Stimulated activated CD4-positive, alpha-beta T cell treated with anti-CD3 and anti-CD28 coated beads, Interleukin-1b, Interleukin-23, amount 100 ng/mL, for 4 hours (primary cell): ENCODE data around the gene GLG1.
"Not testable (repeated sequence)": the region's sequence is repeated elsewhere in the genome, so short reads cannot be mapped to it uniquely, and the experiment has no call there.

Experiments
- DNase-seq, 2 donors: peaks; one replicate each; pipeline ENCODE4 v3.0.0-alpha.2; 2020; ENCODE audit warnings: low read depth in 2 of 2

GLG1 gene

DNA sequence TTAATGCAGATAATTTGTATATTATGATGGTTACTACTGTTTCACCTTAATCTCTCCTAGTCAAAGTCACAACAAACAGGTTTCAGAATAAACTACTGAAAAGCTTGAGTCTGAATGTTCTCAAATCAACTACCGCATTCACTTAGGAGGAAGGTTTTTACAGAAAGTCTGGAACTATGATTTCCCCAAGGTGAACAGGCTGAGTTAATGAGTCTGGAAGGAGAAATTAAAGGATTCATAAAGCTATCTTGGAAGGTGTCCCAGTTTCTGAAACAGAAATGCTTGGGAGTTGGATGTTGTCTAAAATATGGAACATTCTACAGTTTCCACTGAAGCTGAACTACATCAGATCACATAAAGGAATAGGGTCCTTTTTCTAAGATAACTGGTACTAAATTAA, 69.2 kb downstream of the GLG1 start:
- DNase-seq: not testable (repeated sequence)

DNA sequence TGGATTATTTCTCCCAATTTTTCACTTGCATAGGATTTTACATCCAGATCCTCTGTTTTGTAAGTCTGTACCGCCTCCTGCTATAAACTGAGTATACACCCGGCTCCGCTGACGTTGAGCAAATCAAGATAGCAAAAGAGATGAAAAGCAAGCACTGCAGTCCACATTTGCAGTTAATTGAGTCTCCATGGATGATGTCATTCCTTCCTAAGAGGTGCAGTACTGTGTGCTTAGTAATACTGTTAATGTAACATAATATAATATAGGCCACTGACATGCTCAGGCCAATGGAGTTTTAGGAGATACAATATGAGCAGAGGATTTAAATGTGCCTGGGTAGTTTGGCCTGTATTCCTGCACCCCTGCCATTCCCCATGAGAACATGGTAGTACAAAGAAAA, 72.3 kb downstream of the GLG1 start:
- DNase-seq: not testable (repeated sequence)

DNA sequence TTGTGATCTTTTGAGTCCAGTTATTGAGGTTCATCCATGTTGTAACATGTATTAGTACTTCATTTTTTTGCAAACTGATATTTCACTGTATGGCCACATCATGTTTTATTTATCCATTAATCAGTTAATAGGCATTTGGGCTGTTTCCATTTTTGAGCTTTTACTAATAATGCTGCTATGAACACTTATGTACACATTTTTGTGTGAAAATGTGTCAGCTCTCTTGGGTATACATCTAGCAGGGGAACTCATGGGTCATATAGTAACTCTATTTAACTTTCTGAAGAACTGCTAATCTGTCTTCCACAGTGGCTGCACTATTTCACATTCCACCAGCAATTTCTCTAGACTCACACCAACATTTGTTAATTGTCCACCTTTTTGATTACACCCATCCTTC, 82.0 kb downstream of the GLG1 start:
- no peak for DNase-seq

GRCh38 chr16:74524117-74524516, 82.8 kb downstream of the GLG1 start:
- no peak for DNase-seq

DNA sequence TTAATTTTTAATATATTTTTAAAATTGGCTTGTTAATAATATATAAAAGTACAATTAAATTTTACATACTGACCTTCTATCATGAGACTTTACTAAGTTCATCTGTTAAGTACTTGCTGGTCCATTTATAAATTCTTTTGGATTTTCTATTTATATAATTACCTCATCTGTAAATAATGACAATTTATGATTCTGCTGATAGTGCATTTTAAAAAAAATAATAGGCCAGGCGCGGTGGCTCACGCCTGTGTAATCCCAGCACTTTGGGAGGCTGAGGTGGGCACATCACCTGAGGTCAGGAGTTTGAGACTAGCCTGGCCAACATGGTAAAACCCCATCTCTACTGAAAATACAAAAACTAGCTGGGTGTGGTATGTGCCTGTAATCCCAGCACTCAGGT, 83.2 kb downstream of the GLG1 start:
- not testable (repeated sequence) for DNase-seq

GRCh38 chr16:74522160-74522559, 84.8 kb downstream of the GLG1 start:
- DNase-seq: no peak

DNA sequence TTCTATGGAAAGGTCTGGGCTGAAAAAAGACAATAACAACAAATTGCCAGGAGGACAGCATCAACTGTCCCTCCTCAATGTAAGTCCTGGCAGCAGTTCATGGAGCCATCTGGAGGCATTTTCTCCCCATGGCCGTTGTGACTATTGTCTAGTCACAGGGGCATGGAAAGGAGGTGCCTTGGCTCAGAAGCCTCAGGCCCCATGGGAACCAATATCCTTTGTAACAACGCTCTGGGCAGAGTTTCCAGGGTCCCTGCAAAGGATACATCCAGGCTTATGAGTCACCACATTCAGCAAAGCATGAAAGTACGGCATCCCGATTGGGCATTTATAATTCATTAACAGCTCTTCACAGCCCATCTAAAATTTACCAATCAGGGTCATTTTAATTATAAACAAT, 85.2 kb downstream of the GLG1 start:
- no peak for DNase-seq

DNA sequence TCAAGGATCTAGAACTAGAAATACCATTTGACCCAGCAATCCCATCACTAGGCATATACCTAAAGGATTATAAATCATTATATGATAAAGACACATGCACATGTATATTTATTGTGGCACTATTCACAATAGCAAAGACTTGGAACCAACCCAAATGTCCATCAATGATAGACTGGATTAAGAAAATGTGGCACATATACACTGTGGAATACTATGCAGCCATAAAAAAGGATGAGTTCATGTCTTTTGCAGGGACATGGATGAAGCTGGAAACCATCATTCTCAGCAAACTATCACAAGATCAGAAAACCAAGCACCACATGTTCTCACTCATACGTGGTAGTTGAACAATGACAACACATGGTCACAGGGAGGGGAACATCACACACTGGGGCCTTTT, 88.0 kb downstream of the GLG1 start:
- DNase-seq: not testable (repeated sequence)

GRCh38 chr16:74511961-74512360, 95.0 kb downstream of the GLG1 start:
- DNase-seq: no peak

DNA sequence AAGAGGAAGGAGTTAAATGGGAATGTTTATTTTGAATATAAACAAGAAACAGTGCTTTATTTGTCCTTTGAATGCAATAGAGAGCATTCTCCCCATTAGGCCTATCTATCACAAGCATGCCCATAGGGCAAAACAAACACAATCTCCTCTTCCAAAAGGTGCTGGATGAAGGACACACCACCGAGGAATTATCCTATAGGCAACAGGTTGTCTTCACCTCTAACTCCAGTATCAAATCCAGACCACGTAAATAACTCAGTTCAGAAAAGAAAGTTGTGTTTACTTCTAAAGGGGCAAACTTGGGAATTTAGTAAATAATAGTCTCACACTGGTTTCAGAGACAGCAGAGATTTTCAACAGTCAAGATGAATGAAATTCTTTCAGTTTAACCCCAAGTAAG, 101.9 kb downstream of the GLG1 start:
- no peak for DNase-seq

DNA sequence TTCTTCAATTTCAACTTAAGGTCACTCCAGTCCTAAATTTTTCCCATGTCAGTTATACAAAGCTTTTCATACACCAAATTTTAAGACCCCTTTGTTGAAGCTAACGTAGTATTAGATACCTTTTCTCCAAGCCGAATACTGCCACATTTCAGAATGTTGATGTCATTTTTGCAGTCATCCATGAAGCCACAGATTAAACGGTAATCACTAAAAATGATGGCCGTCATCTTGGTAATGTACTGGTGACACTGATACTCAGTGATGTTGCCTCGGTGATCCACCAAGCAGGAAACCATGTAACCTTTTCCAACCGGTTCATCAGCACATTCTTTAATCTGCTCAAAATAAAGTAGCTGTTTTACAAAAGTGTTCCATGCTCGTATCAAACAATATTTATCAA, 103.5 kb downstream of the GLG1 start:
- no peak for DNase-seq

- DNase-seq: no peak
Observed at GRCh38 chr16:74501484-74502478, 105.1 kb downstream of the GLG1 start.

DNA sequence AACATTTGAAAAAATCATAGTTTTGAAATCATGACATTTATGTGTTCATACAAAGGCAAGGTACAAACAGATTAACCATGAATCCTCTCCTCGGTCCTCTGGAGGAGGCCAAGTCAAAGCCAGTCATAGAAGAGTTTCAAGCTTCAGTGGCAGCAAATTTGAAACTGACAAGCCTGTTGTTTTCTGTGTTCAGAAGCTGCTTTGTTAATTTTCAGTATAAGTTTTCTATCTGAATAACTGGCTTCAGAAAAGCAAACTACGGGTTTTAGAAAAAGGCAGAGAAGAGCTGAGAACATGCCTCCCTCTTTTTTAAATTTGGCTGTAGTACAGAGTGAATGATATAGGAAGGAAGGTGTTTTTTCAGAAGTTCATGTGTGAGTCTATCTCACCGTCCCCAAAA, 106.0 kb downstream of the GLG1 start:
- no peak for DNase-seq

- DNase-seq: no peak
Observed at GRCh38 chr16:74499114-74499513, 107.8 kb downstream of the GLG1 start.

DNA sequence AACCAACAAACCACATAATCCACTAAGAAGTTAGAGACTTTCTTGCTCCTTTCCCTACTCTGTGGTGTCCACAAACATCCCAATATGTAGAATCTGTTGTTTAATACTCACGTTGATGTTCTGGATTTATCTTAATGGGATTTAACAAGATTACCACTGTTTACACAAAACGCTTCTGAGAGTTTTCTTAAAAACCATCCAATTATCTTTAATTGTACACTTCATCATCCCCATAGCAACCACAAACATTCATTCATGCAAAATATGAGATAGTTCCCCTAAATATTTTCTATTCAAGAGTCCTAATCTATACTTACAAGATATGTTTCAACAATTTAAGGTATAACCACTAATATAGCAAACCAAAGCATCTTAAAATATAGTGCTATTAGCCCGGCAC, 109.2 kb downstream of the GLG1 start:
- no peak for DNase-seq

GRCh38 chr16:74496054-74496453, 110.9 kb downstream of the GLG1 start:
- DNase-seq: no peak

DNA sequence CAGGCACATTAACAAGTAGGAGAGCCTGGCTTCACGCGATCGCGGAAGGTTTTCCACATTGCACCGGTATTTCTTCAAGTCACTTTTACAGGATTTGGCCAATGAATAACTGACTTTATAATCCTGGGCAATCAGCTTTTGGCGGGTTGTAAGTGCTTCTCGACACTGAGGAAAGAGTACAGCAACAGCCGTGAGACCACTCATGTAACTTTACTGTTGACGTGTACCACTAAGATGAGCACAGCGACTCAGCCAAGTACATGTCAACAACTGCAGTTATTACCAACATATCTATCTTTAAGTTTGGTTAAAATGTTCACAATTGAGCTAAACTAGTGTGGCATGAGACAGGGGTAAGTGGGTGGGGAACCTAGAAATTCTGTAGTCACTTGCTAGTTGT, 113.9 kb downstream of the GLG1 start:
- DNase-seq: no peak

DNA sequence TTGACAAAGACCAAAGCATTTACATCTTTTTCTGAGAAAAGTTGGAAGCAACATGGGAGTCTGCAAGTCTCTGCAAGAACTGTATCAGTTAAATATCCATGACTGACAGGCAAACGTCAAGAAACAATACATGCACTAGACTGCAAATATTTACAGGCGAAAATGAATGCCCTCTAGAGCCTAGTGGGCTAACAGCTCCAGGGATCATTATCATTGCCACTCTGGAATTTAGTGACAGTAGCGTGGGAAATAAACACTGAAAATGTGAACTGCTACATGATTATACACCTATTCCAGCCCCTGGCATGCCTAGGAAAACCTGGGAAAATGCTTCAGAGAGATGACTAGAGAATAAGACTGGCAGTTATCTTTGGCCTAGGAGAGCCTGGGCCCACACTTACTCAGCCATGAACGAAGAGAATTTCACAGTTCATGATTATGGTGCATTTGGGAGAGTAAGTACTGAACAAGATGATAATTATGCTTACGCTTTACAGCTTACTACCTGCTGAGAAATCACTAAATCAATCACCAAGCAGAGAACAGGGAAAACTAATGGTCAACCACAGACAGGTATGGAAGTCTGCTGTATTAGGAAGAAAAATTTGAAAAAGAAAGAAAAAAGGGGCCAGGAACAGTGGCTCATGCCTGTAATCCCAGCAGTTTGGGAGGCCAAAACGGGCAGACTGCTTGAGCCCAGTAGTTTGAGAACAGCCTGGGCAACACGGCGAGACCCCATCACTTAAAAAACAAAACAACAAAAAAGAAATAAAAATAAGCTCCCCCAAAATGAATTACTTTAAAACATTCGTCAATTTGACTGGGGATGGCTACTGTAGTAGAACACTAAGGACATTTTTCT, 119.0 kb downstream of the GLG1 start:
- DNase-seq: no peak

DNA sequence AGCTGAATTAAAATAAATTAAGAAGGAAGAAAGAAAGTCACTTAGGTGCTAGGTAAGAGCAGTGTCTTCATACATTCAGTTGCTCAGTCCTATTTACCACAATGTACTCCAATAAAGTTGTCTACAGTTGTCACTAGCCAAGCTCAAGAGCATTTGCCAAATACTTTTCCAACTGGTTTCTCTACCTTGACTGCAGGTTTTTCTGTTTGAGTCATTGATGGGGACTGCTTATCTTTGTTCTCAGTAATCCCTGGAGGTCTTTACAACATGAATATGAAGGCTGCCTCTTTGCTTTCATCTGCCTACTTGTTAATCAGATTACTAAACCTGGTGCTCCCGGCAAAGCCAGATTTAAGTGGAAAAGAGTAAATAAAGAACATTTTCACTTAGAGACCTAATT, 121.0 kb downstream of the GLG1 start:
- no peak for DNase-seq

DNA sequence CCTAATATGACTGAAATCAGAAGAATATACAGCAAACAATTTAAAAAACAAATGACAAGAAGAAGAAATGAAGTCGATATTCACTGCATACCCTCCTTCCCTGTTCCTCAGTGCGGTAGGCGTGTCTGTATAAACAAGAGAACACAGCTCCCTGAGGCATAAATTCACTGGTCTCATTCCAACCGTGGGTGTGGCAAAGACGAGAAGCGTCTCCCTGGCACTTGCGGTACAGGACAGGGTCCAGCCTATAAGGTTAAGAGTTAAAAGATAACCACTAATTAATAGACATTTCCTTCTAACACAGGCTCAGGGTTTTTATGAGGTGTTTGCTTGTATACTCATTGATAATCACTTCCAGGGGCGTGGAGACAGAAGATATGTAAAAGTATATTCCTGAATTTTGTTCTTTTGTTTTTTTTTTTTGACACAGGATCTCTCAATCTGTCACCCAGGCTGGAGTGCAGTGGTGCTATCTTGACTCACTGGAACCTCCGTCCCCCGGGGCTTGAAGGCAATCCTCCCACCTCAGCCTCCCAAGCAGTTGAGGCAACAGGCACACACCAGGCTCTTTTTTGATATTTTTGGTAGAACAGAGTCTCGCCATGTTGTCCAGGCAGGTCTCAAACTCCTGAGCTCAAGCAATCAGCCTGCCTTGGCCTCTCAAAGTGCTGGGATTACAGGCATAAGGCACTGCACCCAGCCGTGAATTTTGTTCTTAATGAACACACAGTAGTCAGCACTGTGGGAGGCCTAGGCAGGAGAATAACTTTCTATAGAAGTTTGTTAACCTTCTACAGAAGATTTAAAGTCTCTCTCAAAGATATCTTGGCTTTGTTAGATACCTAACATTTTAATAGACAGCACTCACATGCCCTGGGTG, 126.5 kb downstream of the GLG1 start:
- DNase-seq: no peak

GRCh38 chr16:74477226-74477625, 129.7 kb downstream of the GLG1 start:
- DNase-seq: no peak

DNA sequence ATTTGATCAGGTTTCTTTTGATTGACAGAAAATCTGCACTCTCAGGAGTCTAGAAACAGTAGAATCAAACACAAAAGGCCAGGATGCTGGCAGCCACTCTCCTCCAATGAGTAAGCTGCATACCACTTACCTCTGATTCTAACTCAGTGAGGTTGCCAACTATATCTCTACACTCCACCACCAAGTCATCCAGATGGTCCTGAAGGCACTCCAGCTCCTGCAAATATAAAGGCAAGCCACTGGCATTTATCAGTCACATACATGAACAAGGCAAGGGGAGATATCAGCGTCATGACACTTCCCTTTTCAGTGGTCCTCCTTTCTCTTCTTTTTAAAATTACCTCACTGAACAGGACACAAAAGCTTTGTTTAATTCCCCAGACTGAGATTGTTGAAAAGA, 132.5 kb downstream of the GLG1 start:
- no peak for DNase-seq
